Smooth muscle cell (in vitro differentiated cells): ENCODE measurements around the gene MCF2L. TPM values are rescaled to one million over a fixed set of nuclear protein-coding genes. Genes with fewer than 3 reads are reported as not detected.

Source experiments
- DNase-seq: peaks from one replicate; lab custom pipeline; 2025; ENCODE audit not compliant: unreplicated experiment; lab: John Stamatoyannopoulos, UW
- H2AFZ ChIP-seq: fragments of 200-600 bp; sonication (generic); 2 replicates; pipeline ENCODE4 v1.6.0; 2016; ENCODE audit warnings: antibody characterized with exemption, low read depth, mild to moderate bottlenecking
- H3F3A ChIP-seq: fragments of 200-600 bp; sonication (generic); 2 replicates; pipeline ENCODE4 v1.6.0; 2017; ENCODE audit warnings: antibody characterized with exemption, low read depth
- H3K27ac ChIP-seq: fragments of 200-600 bp; sonication (generic); 2 replicates; pipeline ENCODE4 v1.5.1; 2016; ENCODE audit warnings: low read depth, mild to moderate bottlenecking
- H3K27me3 ChIP-seq: fragments of 200-600 bp; sonication (generic); 2 replicates; pipeline ENCODE4 v1.6.1; 2016; ENCODE audit warnings: low read depth, mild to moderate bottlenecking
- H3K36me3 ChIP-seq: fragments of 200-600 bp; sonication (generic); 2 replicates; pipeline ENCODE4 v1.5.1; 2016; ENCODE audit warnings: low read depth
- H3K4me1 ChIP-seq: fragments of 200-600 bp; sonication (generic); 2 replicates; pipeline ENCODE4 v1.5.1; 2016; ENCODE audit warnings: low read depth
- H3K4me2 ChIP-seq: fragments of 200-600 bp; sonication (generic); 2 replicates; pipeline ENCODE4 v1.6.0; 2016; ENCODE audit warnings: mild to moderate bottlenecking
- H3K4me3 ChIP-seq: fragments of 200-600 bp; sonication (generic); 2 replicates; pipeline ENCODE4 v1.5.1; 2016; ENCODE audit warnings: mild to moderate bottlenecking
- H3K79me2 ChIP-seq: fragments of 200-600 bp; sonication (generic); 2 replicates; pipeline ENCODE4 v1.6.0; 2016; ENCODE audit warnings: low read depth, mild to moderate bottlenecking
- H3K9ac ChIP-seq: fragments of 200-600 bp; sonication (generic); 2 replicates; pipeline ENCODE4 v1.6.0; 2016; ENCODE audit warnings: low read depth
- H3K9me3 ChIP-seq: fragments of 200-600 bp; sonication (generic); replicated peaks from 2 replicates; pipeline ENCODE4 v1.5.1; 2016; ENCODE audit warnings: low read depth
- H4K20me1 ChIP-seq: fragments of 200-600 bp; sonication (generic); 2 replicates; pipeline ENCODE4 v1.6.0; 2016; ENCODE audit warnings: low read depth
- WGBS: methylation state at CpG from one replicate; pipeline ENCODE4 v1.1.7; 2016; ENCODE audit warnings: low lambda C conversion rate; 5-methylcytosine and 5-hydroxymethylcytosine counted together
- polyA plus RNA-seq: library from polyadenylated mRNA; unstranded; fragments of >200 nt; fragmentation: Nextera tagmentation; extraction: Ambion mirVana; gene quantifications from 2 replicates; pipeline ENCODE4 v1.2.1, GENCODE V29; 2016
- total RNA-seq: library from RNA; depleted of rRNA; stranded (reverse); fragments of >200 nt; gene quantifications from 2 replicates; pipeline ENCODE4 v1.2.3, GENCODE V29; 2014
- TF ChIP-seq, protein P1 (sequence below): fragments of 200-600 bp; sonication (generic); IDR thresholded peaks from 2 replicates; pipeline ENCODE4 v1.5.1; 2017; ENCODE audit warnings: borderline replicate concordance, mild to moderate bottlenecking, antibody characterized with exemption; ENCODE audit not compliant: insufficient read depth, poor library complexity, severe bottlenecking

Gene MCF2L
- total and polyA plus RNA-seq, 2 experiments from 2014 or later, result 0.54 to 7.6 TPM

DNA sequence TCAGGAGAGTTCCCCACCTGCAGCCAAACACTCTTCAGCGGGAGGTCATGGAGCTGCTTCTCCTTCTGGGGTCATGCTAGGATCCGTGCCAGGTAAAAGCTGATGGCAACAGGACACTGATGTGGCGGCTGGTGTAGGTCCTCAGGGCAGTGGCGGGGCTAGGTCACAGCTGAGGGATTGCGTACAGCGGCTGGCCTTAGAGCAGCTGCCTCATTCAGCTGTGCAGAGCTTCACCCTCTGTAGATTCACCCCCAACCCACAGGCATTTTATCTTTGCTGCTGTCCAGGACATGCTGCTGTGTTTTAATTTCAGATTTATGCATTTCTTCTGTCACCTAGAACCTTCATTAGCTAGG is 2.3 kb downstream of the MCF2L start:
- H3K9me3 ChIP-seq, result no peaks in the 10 kb centered on the region
- no peaks in the 10 kb centered on the region for H3K79me2 ChIP-seq
- no peak overlapping the region for H2AFZ ChIP-seq
- H4K20me1 ChIP-seq, result no peaks in the 10 kb centered on the region
- H3K27me3 ChIP-seq, result peaks cover 22% of the 10 kb centered on the region
- DNase-seq, result no peak
- TF ChIP-seq, protein P1, sequence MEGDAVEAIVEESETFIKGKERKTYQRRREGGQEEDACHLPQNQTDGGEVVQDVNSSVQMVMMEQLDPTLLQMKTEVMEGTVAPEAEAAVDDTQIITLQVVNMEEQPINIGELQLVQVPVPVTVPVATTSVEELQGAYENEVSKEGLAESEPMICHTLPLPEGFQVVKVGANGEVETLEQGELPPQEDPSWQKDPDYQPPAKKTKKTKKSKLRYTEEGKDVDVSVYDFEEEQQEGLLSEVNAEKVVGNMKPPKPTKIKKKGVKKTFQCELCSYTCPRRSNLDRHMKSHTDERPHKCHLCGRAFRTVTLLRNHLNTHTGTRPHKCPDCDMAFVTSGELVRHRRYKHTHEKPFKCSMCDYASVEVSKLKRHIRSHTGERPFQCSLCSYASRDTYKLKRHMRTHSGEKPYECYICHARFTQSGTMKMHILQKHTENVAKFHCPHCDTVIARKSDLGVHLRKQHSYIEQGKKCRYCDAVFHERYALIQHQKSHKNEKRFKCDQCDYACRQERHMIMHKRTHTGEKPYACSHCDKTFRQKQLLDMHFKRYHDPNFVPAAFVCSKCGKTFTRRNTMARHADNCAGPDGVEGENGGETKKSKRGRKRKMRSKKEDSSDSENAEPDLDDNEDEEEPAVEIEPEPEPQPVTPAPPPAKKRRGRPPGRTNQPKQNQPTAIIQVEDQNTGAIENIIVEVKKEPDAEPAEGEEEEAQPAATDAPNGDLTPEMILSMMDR, result no peak
- H3K27ac ChIP-seq, result no peak overlapping the region
- no peak overlapping the region for H3K9ac ChIP-seq
- no peak overlapping the region for H3K4me2 ChIP-seq
- H3K36me3 ChIP-seq, result no peaks in the 10 kb centered on the region
- H3K4me1 ChIP-seq, result peaks cover 8% of the 10 kb centered on the region
- 93% methylated on average over 6 of the region's 6 CpGs for WGBS
- H3K4me3 ChIP-seq, result no peak overlapping the region
- no peaks in the 10 kb centered on the region for H3F3A ChIP-seq

- H2AFZ ChIP-seq, result no peak overlapping the region
- peaks cover 22% of the 10 kb centered on the region for H3K27me3 ChIP-seq
- H4K20me1 ChIP-seq, result no peaks in the 10 kb centered on the region
- TF ChIP-seq, protein P1, result no peak
- no peaks in the 10 kb centered on the region for H3K79me2 ChIP-seq
- 100% methylated on average over 1 of the region's 1 CpG for WGBS
- no peaks in the 10 kb centered on the region for H3F3A ChIP-seq
- H3K9ac ChIP-seq, result no peak overlapping the region
- no peaks in the 10 kb centered on the region for H3K9me3 ChIP-seq
- H3K4me3 ChIP-seq, result no peak overlapping the region
- peaks cover 8% of the 10 kb centered on the region for H3K4me1 ChIP-seq
- no peak overlapping the region for H3K4me2 ChIP-seq
- no peak for DNase-seq
- H3K36me3 ChIP-seq, result no peaks in the 10 kb centered on the region
- H3K27ac ChIP-seq, result no peak overlapping the region
Measured at GRCh38 chr13:112972258-112972657, 3.2 kb downstream of the MCF2L start.

GRCh38 chr13:112972867-112973576 is 4.0 kb downstream of the MCF2L start:
- Histone ChIP-seq H3K9me3 (no peaks in the 10 kb centered on the region), H3K36me3 (no peaks in the 10 kb centered on the region), H3K4me3 (no peak overlapping the region), H3K4me2 (no peak overlapping the region), H3F3A (no peaks in the 10 kb centered on the region), H3K4me1 (peaks cover 8% of the 10 kb centered on the region), H3K27me3 (peaks cover 22% of the 10 kb centered on the region), H3K9ac (no peak overlapping the region), H3K27ac (no peak overlapping the region), H2AFZ (no peak overlapping the region), H4K20me1 (no peaks in the 10 kb centered on the region), H3K79me2 (no peaks in the 10 kb centered on the region)
- no peak for DNase-seq
- TF ChIP-seq, protein P1, result no peak
- WGBS, result 93% methylated on average over 19 of the region's 19 CpGs

DNA sequence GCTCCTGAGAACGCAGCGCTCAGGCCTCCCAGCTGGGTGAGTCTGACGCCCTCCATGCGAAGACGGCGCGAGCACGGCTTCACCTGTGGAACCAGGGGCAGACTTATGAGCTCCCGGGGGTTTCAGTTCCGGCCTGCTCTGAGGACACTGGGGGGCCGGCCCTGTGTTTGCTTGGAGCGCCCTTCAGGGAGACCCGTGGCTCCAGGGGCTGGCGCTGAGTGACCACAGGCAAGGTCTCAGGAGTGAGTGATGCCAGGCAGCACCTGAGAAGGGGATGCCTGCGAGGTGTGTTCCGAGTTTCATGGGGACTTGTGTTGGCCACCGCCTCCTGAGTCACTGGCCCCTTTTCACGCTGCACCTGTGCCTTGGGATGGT is 4.5 kb downstream of the MCF2L start:
- Histone ChIP-seq H4K20me1 (no peaks in the 10 kb centered on the region), H3K36me3 (no peaks in the 10 kb centered on the region), H3K4me1 (peaks cover 6% of the 10 kb centered on the region), H2AFZ (no peak overlapping the region), H3K79me2 (no peaks in the 10 kb centered on the region), H3K27me3 (peaks cover 22% of the 10 kb centered on the region), H3K9ac (no peak overlapping the region), H3K9me3 (no peaks in the 10 kb centered on the region), H3F3A (no peaks in the 10 kb centered on the region), H3K4me2 (no peak overlapping the region), H3K27ac (no peak overlapping the region), H3K4me3 (no peak overlapping the region)
- WGBS, result 92% methylated on average over 18 of the region's 18 CpGs
- TF ChIP-seq, protein P1, result no peak
- DNase-seq, result no peak
